HG03135 (cell line): ENCODE results near the gene BLOC1S1.

Experiments used
- ATAC-seq: cut with Tn5 transposase; IDR thresholded peaks from one replicate; pipeline ENCODE4 v1.9.1; 2021; ENCODE audit warnings: mild to moderate bottlenecking, moderate library complexity; ENCODE audit not compliant: unreplicated experiment

The BLOC1S1 gene

GRCh38 chr12:55715833-55716581, at the start of gene BLOC1S1:
Gene BLOC1S1 (plus strand): TSS chr12:55716046. CDS start chr12:55716052, 6 bp downstream.
- peak; percentile 94 for ATAC-seq

- no peak for ATAC-seq
These were observed 49.3 kb upstream of the BLOC1S1 start for GRCh38 chr12:55666508-55666907.

GRCh38 chr12:55670276-55670675, 45.6 kb upstream of the BLOC1S1 start:
- ATAC-seq = no peak

DNA sequence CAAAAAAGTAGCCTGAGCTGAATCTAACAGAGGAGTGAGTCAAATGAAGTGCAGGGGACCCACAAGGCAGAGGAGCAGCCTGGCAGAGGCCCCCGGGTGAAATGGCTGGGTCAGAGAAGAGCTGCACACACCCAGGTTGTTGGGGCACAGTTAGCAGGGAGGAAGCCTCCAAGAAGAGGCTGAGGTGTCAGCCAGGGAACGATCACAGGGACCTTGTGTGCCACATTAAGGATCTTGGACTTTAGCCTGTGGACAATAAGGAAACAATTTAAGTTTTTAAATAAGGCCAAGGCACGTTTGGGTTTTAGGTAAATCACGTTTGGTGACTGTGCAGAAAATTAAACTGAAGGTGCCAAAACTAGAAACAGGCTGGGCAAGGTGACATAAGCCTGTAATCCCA, 44.1 kb upstream of the BLOC1S1 start:
- ATAC-seq = no peak

DNA sequence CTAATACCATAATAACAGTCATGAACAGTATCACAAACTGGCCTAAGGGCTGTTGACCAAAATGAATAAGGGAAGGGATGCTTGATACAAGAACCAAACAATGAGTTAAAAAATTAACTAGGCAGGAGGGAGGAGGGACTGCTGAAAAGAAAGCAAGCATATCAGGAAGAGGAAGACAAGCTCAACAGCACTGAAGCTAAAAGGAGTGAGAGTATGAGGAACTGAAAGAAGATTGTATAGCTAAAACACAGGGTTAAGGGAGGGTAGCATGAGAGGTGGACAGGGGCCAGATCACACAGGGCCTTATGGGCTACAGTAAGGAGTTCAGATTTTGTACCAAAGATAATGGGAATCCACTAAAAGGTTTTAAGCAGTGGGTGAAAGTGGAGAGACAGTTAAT, 42.2 kb upstream of the BLOC1S1 start:
- ATAC-seq = peak; percentile 99

DNA sequence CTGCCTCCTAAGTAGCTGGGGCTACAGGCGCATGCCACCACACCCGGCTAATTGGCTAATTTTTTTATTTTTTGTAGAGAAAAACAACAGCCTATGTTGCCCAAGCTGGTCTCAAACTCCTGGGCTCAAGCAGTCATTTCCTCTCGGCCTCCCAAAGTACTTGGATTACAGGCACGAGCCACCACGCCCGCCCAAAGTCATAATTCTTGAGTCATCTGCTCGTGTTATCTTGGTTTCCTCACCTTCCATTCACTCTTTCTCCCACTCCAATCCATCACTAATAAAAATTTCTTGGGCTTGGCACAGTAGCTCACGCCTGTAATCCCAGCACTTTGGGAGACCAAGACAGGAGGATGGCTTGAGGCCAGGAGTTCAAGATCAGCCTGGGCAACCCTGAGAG, 40.2 kb upstream of the BLOC1S1 start:
- ATAC-seq = no peak

- no peak for ATAC-seq
These were observed 39.1 kb upstream of the BLOC1S1 start for GRCh38 chr12:55676707-55677106.

DNA sequence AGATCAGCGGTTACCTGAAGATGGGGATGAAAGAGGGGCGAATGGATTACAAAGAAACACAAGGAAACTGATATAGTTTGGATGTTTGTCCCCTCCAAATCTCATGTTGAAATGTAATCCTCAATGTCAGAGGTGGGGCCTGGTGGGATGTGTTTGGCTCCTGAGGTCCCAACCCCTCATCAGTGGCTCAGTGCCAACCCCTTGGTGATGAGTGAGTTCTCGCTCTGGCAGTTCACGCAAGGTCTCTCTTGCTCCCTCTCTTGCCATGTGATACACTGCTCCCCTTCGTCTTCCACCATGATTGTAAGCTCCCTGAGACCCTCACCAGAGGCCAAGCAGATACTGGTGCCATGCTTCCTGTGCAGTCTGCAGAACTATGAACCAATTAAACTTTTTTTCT, 36.2 kb upstream of the BLOC1S1 start:
- ATAC-seq = no peak

GRCh38 chr12:55681142-55682077, 34.4 kb upstream of the BLOC1S1 start:
- no peak for ATAC-seq

- ATAC-seq = no peak
These were observed 33.6 kb upstream of the BLOC1S1 start for GRCh38 chr12:55682087-55682796.

- no peak for ATAC-seq
These were observed 32.2 kb upstream of the BLOC1S1 start for GRCh38 chr12:55683676-55684075.

DNA sequence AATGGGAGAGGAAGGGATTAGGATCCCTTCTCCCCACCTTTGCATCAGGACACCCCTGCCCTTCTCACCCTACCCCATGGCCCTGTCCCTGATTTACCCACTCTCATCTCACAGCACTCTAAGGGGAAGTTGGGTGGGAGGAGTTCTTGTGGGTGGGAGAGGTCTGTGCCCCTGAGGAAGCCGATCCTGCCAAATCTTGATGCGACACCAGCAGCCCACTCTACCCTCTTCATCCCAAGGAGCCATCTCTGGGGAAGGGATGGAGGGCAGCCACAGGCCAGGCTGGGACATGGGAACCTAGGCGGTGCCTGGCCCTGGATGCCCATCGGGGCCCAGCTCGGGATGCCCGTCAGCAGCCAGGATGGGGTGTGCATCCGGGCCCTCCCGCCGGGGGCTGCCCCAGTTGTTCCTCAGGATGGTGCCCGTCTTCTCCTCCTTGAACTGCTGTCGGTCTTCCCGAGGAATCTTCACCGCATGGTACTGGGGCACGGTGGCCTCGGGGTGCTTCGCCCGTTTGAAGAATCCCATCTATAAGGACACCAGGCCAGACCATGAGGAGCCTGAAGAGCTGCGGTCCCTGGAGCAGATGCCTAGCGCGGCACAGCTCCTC, 31.0 kb upstream of the BLOC1S1 start:
- no peak for ATAC-seq

DNA sequence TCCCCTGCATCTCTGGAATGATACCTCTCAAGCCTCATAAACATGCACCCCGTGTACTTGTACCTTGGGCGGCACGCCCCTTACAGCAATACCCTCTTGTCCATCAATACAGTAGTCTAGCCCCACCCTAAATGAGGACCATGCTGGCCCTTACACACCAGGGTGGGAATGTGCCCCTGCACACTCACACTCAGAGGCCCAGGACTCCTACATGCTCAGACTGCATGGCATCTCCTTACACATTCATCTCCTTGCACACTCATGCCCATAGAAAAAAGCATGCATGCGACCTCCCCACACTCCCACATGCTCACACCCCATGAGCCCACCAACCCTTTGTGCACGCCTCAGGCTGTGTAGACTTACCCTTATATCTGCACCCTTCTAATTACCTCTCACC, 30.2 kb upstream of the BLOC1S1 start:
- ATAC-seq = no peak

GRCh38 chr12:55686366-55687010, 29.4 kb upstream of the BLOC1S1 start:
- no peak for ATAC-seq

GRCh38 chr12:55687746-55688145, 28.1 kb upstream of the BLOC1S1 start:
- ATAC-seq = no peak

GRCh38 chr12:55688716-55689655, 26.9 kb upstream of the BLOC1S1 start:
- no peak for ATAC-seq

DNA sequence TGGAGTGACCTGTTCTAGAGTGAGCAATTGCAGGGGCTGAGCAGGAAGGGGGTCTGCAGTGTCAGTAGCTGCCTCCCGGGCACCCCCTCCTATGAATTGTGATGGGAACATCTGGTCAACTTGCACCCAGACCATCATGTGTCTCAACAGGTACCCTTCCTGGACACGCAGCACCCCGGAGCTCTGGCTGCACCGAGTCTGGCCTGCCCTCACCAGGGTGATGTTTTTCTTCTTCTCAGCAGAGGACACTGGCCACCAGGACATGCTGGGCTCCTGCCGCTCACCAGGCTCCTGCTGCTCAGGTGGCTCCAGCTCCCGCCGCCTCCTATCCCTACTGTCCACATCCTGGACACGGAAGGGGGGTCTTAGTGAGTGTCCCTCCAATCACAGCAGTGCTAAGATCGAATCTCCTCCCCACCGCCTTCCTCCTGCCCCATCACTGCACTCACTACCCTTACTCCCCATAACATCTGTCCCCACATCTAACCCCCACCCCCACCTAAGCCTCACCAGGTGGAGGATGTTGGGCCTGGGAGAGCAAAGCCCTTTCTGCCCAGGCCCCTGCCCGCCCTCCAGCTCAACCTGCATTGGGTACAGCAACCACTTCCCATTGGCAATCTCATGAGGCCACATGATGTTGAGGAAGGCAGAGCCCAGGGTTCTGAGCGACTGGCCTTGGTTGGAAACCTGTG, 23.1 kb upstream of the BLOC1S1 start:
- no peak for ATAC-seq

DNA sequence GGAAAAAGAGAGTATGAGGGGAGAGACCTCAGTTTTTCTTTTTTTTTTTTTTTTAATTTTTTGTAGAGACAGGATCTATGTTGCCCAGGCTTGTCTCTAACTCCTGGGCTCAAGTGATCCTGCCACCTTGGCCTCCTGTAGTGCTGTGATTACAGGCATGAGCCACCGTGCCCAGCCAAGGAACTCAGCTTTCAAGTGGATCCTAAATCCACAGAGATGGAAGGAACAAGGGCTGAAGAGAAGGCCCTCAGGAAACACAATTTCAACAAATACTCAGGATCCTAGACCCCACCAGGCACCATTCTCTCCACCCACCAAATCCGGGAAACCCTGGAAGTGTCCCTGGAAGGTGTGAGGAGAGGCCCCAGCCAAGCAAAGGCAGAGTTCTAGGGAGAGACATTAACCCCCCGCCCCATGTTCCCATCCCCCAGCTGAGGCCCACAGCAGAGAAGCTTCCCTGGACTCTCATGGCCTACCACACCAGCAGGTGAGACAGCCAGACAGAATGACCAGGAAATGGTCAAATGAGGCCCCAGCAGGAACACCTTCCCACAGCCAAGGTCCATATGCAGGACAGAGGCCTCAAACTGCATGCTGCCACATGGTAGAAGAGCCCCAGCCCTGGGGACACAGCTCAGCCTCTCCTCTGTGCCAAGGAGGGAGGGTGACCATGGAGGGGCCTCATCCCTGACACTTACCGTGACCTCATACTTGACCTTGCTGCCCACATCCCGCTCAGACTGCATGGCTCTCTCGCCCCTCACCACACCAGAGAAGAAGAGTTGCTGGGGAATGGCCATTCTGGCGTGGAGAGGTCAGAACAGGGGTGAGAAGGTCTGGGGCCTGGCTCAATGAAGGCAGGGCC, 22.3 kb upstream of the BLOC1S1 start:
- no peak for ATAC-seq
